ENCODE measurements around the gene ISCU. TPM values are rescaled to one million over a fixed set of nuclear protein-coding genes. Genes with fewer than 3 reads are reported as not detected.

ISCU gene
- total RNA-seq, 1 donor from 2014 or later: 48.4 TPM

- Mint-ChIP-seq H3K9me3 (ENCODE audit: unreplicated experiment) (peaks cover 5% of the 10 kb centered on the region), H3K27ac (ENCODE audit: unreplicated experiment) (no peak overlapping the region), H3K4me1 (ENCODE audit: low read depth, unreplicated experiment) (peaks cover 1% of the 10 kb centered on the region), H3K4me3 (ENCODE audit: unreplicated experiment) (no peak overlapping the region), H3K36me3 (ENCODE audit: unreplicated experiment) (no peaks in the 10 kb centered on the region), H3K27me3 (ENCODE audit: unreplicated experiment) (peaks cover 4% of the 10 kb centered on the region)
- no peak for TF ChIP-seq CTCF (IDR thresholded peaks at IDR 0.05; ENCODE audit: partially characterized antibody, unreplicated experiment)
- no peak for DNase-seq
Measured at GRCh38 chr12:108608616-108609015, 46.2 kb downstream of the ISCU start.

GRCh38 chr12:108609537-108610335, 47.3 kb downstream of the ISCU start:
- no peak for DNase-seq
- Mint-ChIP-seq H3K4me1 (ENCODE audit: low read depth, unreplicated experiment) (peaks cover 1% of the 10 kb centered on the region), H3K4me3 (ENCODE audit: unreplicated experiment) (no peak overlapping the region), H3K27ac (ENCODE audit: unreplicated experiment) (no peak overlapping the region), H3K36me3 (ENCODE audit: unreplicated experiment) (no peaks in the 10 kb centered on the region), H3K27me3 (ENCODE audit: unreplicated experiment) (peaks cover 4% of the 10 kb centered on the region), H3K9me3 (ENCODE audit: unreplicated experiment) (peaks cover 5% of the 10 kb centered on the region)
- TF ChIP-seq CTCF (IDR thresholded peaks at IDR 0.05; ENCODE audit: partially characterized antibody, unreplicated experiment): no peak

GRCh38 chr12:108610336-108610815, 48.0 kb downstream of the ISCU start:
- H3K27ac Mint-ChIP-seq (ENCODE audit: unreplicated experiment): no peak overlapping the region
- DNase-seq: no peak
- H3K4me3 Mint-ChIP-seq (ENCODE audit: unreplicated experiment): no peak overlapping the region
- peaks cover 3% of the 10 kb centered on the region for H3K9me3 Mint-ChIP-seq (ENCODE audit: unreplicated experiment)
- TF ChIP-seq CTCF (IDR thresholded peaks at IDR 0.05; ENCODE audit: partially characterized antibody, unreplicated experiment): no peak
- H3K4me1 Mint-ChIP-seq (ENCODE audit: low read depth, unreplicated experiment): peaks cover 1% of the 10 kb centered on the region
- H3K27me3 Mint-ChIP-seq (ENCODE audit: unreplicated experiment): peaks cover 4% of the 10 kb centered on the region
- no peaks in the 10 kb centered on the region for H3K36me3 Mint-ChIP-seq (ENCODE audit: unreplicated experiment)

GRCh38 chr12:108610856-108611605, 48.6 kb downstream of the ISCU start:
- H3K9me3 Mint-ChIP-seq (ENCODE audit: unreplicated experiment): peaks cover 3% of the 10 kb centered on the region
- H3K4me3 Mint-ChIP-seq (ENCODE audit: unreplicated experiment): no peak overlapping the region
- TF ChIP-seq CTCF (IDR thresholded peaks at IDR 0.05; ENCODE audit: partially characterized antibody, unreplicated experiment): no peak
- no peak overlapping the region for H3K27ac Mint-ChIP-seq (ENCODE audit: unreplicated experiment)
- peaks cover 1% of the 10 kb centered on the region for H3K4me1 Mint-ChIP-seq (ENCODE audit: low read depth, unreplicated experiment)
- H3K27me3 Mint-ChIP-seq (ENCODE audit: unreplicated experiment): peaks cover 4% of the 10 kb centered on the region
- DNase-seq: no peak
- no peaks in the 10 kb centered on the region for H3K36me3 Mint-ChIP-seq (ENCODE audit: unreplicated experiment)

Measured in glutamatergic neuron (in vitro differentiated cells).